CD4-positive, alpha-beta T cell treated with Interleukin-10 for 1 hour (primary cell): Measurements from ENCODE around the gene GNAS.

Experiments used
- DNase-seq: peaks from one replicate; pipeline ENCODE4 v3.0.0-alpha.2; 2020

GNAS gene

GRCh38 chr20:58882704-58883089, 30.2 kb downstream of the GNAS start:
- DNase-seq = no peak

GRCh38 chr20:58883241-58883691, 30.8 kb downstream of the GNAS start:
- no peak for DNase-seq

DNA sequence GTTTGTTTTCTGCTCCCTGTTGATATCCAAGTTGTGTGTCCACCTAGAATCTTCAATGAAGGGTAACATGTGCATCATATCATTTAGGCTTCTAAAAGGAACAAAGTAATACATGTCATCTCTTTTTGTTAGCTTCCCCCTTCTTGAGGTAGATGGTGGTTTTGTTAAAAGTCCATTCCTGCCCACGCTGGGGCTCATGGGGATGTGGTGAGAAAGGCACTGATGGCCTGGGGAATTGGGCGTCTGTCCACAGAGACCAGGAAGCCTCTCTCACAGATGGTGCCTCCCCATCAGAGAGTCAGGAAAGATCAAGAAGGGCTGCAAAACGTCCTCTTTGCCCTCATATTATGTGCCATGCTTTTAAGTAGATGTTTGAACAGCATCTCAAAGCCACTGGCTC, 32.5 kb downstream of the GNAS start:
- DNase-seq = no peak

GRCh38 chr20:58886546-58886945, 34.0 kb downstream of the GNAS start:
- DNase-seq = no peak

DNA sequence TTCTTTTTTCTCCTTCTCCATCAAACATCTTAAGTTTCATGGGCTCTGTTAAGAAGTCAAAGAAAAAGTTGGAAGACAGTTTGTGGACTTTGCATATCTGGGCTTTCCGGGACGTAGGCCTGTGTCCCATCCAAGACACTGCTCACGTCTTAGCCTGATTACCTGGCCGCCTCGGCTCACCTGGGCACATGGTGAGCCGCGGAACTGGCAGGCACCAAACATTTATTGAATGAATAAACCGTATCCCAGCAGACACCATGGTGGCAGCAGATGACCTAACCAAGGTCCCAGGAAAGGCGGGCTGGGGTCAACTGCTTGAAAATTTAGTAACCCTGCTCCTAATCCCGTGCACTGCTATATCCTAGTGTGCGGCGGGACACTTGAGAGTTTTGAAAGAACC, 35.6 kb downstream of the GNAS start:
- DNase-seq = no peak

DNA sequence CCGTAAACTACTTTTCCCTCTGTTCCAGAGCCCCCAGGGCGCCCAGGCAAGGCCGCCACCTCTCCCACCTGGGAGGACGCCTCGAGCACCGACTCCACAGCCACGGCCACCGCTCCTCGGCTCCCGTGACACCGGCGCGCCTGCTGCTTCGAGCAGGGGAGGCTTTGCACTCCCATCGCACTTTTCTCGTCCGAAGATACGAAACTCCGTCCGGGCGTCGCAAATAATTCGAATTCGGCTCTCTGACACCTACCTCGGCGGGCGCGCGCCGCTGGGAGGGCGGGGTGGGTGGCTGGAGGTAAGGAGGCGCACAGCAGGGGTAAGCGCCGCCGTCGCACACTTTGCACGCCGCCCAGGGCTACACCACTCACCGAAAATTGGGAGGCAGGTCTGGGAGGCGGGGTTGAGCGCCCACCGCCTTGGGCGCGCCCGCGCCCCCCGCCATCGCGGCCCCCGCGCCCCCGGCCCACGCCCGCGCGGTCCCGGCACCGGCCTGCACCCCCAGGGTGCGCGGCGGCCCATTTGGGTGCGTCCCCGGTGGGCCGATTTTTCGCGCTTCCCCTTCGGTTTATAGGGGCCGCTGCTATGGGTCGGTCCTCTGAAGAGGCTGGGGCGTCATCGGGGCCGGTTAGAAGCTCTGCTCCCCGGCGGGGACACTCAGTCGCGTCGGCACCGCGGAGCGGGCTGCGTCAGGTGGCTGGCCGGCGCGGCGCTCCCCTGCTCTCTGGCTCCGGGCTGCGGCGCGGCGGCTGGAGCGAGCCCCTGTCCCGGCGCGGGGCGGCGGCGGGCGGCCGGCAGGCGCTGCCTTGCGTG, 36.2 kb downstream of the GNAS start:
- DNase-seq = peak; percentile 89

GRCh38 chr20:58889334-58889760, 36.8 kb downstream of the GNAS start:
- no peak for DNase-seq

DNA sequence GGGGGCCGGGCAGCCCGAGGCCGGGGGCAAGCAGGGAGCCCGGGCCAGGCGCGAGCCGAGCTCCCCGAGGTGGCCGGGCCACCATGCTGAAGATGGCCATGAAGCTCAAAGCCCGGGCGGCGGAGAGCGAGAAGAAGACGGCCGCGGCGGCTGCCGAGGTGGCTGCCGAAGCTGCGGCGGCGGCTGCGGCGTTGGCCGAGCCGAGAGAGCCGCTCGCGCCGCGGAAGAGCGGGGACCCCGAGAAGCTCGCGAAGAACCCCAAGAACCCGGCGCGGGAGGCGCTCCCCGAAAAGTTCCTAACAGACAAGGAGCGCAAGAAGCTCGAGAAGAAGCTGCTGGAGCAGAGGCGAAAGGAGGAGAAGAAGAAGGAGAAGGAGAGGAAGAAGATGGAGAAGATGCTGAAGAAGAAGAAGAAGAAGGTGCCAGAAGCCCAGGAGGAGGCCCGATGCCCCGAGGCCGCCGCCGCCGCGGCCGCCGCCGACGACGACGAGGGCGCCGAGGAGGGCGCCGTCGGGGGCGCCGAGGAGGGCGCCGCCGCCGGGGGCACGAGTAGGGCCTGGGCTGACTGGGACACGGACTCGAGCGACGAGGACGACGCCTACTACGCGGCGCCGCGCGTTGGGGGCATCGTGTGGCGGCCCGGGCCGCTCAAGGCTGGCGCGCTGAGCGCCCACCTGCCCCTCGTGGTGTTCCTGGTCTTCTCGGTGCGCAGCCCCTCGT, 37.4 kb downstream of the GNAS start:
- no peak for DNase-seq

DNA sequence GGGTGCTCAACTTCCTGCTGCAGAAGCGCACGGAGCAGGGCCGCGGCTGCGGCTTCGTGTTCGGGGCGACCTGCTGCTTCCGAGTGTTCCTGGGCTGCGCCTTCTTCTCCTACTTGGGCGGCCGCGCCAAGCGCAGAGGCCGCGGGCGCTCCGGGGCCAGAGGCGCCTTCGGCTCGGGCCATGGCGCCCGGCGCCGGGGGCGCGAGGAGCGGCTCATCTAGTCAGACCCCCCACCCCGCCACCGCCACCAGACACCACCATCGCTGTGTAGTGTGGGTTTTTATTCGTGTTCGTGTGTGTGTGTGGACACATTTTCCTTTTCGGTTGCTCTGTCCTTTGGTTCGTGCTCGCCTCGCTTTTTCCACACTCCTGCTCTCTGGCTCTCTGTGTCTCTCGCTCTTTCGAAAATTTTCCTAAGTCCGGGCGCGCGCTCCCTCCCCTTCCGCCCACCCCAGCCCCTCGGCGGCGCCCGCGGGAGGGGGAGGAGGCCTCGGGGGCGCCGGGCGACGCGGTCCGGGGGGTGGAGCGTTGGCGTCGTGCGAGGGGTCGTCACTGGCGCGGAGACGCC, 38.1 kb downstream of the GNAS start:
- DNase-seq = peak; percentile 75

DNA sequence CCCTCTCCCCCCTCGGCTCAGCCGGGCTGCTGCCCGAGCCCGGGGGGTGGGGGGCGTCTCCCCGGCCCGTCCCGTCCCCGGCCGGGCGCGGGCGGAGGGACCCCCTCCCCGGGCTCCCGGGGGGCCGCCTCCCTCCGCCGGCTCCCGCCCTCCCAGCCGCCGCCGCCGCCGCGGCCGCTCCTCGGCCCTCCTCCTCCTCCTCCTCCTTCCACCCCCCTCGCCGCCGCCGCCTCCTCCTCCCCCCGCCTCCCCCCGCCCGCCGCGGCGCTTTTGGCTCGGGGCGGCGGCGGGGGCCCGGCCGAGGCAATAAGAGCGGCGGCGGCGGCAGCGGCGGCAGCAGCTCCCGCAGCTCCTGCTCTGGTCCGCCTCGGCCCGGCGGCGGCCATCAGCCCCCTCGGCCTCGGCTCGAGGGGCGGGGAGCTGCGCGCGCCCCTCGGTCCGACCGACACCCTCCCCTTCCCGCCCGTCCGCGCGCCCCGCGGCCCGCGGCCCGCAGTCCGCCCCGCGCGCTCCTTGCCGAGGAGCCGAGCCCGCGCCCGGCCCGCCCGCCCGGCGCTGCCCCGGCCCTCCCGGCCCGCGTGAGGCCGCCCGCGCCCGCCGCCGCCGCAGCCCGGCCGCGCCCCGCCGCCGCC, 38.7 kb downstream of the GNAS start:
- DNase-seq = peak; percentile 84

DNA sequence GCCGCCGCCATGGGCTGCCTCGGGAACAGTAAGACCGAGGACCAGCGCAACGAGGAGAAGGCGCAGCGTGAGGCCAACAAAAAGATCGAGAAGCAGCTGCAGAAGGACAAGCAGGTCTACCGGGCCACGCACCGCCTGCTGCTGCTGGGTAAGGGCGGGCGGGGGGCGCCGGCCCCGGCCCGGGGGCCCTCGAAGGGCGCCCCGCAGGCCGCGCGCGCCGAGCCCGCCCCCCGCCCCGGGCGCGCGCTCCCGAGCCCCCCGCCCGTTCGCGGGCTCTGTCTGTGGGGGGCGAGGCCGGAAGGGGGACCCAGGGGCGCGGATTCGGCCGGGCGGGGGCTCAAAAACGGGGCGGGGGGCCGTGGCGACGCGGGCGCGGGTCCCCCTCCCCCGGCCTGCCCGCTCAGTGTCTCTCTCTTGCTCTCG, 39.2 kb downstream of the GNAS start:
- peak; percentile 50 for DNase-seq

DNA sequence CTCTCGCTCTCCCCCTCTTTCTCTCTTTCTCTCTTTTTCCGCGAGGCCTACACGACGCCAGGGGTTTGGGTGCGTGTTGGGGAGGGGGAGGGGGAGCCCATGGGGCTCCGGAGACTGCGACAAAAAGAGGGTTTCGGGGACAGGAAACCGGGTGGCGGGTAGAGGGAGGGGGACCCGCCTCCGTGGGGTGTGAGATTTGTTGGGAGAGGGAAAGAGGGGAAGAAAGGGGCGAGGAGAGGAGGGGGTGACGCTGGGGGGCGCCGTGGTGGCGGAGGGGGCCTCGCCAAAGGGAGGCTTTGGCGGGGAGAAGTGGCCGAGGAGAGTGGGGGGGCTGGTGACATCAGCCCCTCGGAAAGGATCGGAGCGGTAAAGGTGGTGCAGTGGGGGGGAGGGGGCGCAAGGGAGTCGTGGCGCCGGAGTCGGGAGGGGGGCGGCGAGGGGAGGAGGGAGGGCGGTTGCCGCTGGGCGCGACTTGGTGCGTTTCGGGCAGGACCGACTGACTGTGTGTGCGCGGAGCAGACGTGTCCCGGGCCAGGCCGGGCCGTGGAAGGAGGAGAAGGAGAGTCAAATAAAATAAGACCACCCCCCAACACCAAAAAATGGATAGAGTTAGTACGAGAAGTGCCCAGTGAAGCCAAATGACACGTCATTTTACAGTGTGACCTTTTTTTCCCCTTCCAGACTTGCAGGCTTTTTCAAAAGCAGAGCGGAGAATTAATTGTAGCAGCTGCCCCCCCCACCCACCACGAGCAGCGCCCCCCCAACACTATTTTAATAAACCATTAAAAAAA, 39.8 kb downstream of the GNAS start:
- peak; percentile 82 for DNase-seq

- DNase-seq = no peak
These were observed 40.4 kb downstream of the GNAS start for GRCh38 chr20:58892932-58893224.

GRCh38 chr20:58893355-58894120, 41.0 kb downstream of the GNAS start:
- DNase-seq = peak; percentile 39

DNA sequence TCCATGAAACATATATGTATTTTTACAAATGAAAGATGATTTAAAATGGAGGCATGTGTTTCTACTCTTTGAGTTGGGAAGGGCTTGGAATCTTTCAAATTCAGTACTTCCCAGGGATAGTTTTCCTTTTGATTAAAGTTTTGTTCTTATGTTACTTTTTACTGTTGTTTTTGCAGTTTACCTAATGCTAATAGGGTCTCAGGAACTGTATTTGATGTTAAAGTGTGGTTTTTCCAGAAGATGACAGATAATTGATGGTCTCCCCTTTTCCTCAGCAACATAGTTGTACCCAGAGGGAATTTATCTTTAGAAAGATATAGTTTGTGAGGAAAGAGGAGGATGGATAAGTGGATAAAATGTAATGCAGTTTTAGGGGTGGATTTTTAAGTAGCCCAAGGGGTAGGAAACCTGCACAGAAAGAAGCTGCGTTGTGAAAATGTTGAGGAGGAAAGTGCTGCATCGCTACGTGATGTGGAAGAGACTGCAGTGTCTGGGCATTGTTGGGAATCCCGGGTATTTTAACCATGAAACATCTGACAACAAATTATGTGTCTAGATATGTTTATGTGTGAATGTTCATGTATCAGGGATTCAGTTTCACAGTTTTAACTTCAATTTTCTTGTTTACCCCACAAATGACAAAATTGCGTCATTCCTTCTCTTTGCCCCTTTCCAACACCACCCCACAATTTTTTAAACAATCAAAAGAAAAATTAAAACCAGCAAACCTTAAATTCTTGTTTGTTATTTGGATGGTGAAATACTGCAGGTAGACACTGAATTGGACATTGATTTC, 42.3 kb downstream of the GNAS start:
- peak; percentile 1 for DNase-seq

GRCh38 chr20:58895448-58896180, 43.1 kb downstream of the GNAS start:
- DNase-seq = peak; percentile 39

GRCh38 chr20:58896820-58897219, 44.3 kb downstream of the GNAS start:
- peak; percentile 16 for DNase-seq

DNA sequence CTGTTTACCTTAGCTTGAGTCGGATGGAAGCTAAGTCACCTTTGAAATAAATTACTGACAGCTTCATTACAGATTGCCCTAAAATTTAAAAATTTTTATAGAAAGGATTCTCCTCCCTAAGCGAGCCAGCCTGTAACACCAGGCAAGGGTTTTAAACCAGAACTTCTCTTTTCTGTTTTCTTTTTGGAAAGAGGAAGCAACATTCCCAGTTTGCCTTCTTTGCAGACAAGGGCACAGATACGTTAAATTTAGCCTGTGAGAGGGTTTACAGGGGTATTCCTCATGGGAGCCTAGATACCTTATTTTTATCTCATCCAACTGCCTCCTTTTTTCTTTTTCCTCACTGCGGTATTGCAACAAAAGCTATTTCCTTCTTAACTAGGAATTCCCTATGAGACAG, 45.0 kb downstream of the GNAS start:
- no peak for DNase-seq

GRCh38 chr20:58898629-58899408, 46.3 kb downstream of the GNAS start:
- DNase-seq = peak; percentile 2

GRCh38 chr20:58899512-58899911, 47.0 kb downstream of the GNAS start:
- DNase-seq = peak; percentile 25
